ENCODE measurements around the gene DNAH17.

DNA sequence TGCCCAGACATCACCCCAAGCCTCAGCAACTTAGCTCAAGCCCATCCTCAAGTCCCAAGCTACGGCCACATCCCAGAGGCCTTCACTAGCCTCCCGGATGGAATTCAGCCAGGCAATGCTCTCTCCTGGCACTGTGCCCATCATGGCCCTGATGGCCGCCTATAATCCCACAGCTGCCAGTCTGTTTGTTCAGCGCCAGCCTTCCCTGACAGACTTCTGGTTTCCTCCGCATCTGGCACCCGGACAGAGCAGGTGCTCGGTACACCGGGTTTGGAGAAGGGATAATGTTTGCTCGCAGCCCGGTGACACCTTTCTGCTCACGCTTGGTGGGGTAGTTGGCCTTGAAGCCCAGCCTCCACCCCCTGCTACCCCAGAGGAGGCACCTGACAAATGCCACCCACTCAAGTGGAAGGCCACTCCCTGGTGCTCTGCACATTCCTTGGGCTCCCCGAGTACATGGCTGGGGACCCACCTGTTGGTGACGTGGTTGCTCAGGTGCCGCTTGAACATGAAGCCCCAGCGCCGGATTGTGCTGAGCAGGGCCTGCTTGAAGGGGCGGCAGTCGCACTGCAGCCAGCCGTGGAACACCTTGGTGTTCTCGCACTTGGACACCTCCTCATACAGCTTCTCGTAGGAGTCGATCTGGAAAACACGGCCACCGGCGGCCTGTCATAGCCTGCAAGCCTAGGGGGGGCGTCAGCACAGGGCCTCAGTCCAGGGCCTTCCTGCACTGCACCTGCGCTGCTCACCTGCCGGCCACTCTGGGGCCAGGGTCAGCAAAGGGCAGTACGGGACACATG lies 47.1 kb downstream of the DNAH17 start:
- TF ChIP-seq SIN3A (IDR thresholded peaks at IDR 0.05; ENCODE audit: borderline replicate concordance, low read depth, low read length), result no peak
- TF ChIP-seq, protein P1, sequence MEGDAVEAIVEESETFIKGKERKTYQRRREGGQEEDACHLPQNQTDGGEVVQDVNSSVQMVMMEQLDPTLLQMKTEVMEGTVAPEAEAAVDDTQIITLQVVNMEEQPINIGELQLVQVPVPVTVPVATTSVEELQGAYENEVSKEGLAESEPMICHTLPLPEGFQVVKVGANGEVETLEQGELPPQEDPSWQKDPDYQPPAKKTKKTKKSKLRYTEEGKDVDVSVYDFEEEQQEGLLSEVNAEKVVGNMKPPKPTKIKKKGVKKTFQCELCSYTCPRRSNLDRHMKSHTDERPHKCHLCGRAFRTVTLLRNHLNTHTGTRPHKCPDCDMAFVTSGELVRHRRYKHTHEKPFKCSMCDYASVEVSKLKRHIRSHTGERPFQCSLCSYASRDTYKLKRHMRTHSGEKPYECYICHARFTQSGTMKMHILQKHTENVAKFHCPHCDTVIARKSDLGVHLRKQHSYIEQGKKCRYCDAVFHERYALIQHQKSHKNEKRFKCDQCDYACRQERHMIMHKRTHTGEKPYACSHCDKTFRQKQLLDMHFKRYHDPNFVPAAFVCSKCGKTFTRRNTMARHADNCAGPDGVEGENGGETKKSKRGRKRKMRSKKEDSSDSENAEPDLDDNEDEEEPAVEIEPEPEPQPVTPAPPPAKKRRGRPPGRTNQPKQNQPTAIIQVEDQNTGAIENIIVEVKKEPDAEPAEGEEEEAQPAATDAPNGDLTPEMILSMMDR (IDR thresholded peaks at IDR 0.05), result no peak
- no peak for TF ChIP-seq CHD2 (IDR thresholded peaks at IDR 0.05; ENCODE audit: low read length, partially characterized antibody)
- no peak for TF ChIP-seq POLR2AphosphoS5 (IDR thresholded peaks at IDR 0.05; ENCODE audit: low read depth, low read length)
- no peak for TF ChIP-seq EZH2phosphoT487 (IDR thresholded peaks at IDR 0.05; ENCODE audit: borderline replicate concordance, low read depth)
- no peak for TF ChIP-seq JUND (IDR thresholded peaks at IDR 0.05)
- TF ChIP-seq, protein P2, sequence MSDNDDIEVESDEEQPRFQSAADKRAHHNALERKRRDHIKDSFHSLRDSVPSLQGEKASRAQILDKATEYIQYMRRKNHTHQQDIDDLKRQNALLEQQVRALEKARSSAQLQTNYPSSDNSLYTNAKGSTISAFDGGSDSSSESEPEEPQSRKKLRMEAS (IDR thresholded peaks at IDR 0.05; ENCODE audit: low read depth), result no peak
- no peak for TF ChIP-seq FOXM1 (IDR thresholded peaks at IDR 0.05; ENCODE audit: low read depth)

Data from SK-N-SH (cell line).